Fibroblast of lung (primary cell): ENCODE data around the gene SPHK2. TPM values are rescaled to one million over a fixed set of nuclear protein-coding genes. Genes with fewer than 3 reads are reported as not detected.

ENCODE experiments used
- DNase-seq, 2 donors: peaks; one replicate each; pipeline versions ENCODE4 v3.0.0 to v3.0.0-alpha.2; 2010; ENCODE audit warnings: low read depth in 2 of 2
- H2AFZ ChIP-seq: 2 replicates; pipeline ENCODE4 v1.5.1; 2012; ENCODE audit warnings: low read length, control low read depth, inconsistent platforms
- H3K27ac ChIP-seq: 2 replicates; pipeline ENCODE4 v1.5.1; 2011; ENCODE audit warnings: low read length, control low read depth; ENCODE audit not compliant: insufficient read depth
- H3K27me3 ChIP-seq: 2 replicates; pipeline ENCODE4 v1.5.1; 2011; ENCODE audit warnings: mild to moderate bottlenecking, low read length; ENCODE audit not compliant: control insufficient read depth, insufficient read depth
- H3K36me3 ChIP-seq: 2 replicates; pipeline ENCODE4 v1.5.1; 2011; ENCODE audit warnings: low read length; ENCODE audit not compliant: control insufficient read depth, insufficient read depth
- H3K4me1 ChIP-seq: 2 replicates; pipeline ENCODE4 v1.5.1; 2011; ENCODE audit warnings: low read length; ENCODE audit not compliant: control insufficient read depth, insufficient read depth; ENCODE audit errors: extremely low read depth
- H3K4me2 ChIP-seq: 2 replicates; pipeline ENCODE4 v1.5.1; 2011; ENCODE audit warnings: low read length, control low read depth; ENCODE audit not compliant: insufficient read depth; ENCODE audit errors: extremely low read depth
- H3K4me3 ChIP-seq, 4 experiments: fragments of 200-600 bp in 1 of 4; sonication (generic) in 1 of 4; replicated peaks in 1 of 4; 2 replicates each; pipeline ENCODE4 v1.5.1; 2011 to 2016; ENCODE audit warnings: low read length in 4 of 4, low read depth in 3 of 4, mild to moderate bottlenecking in 3 of 4, control low read depth in 2 of 4, inconsistent platforms in 1 of 4, mixed read lengths in 1 of 4; ENCODE audit not compliant: insufficient read depth in 1 of 4; ENCODE audit errors: control extremely low read depth in 1 of 4
- H3K79me2 ChIP-seq: 2 replicates; pipeline ENCODE4 v1.5.1; 2012; ENCODE audit warnings: mild to moderate bottlenecking, low read length, inconsistent platforms; ENCODE audit not compliant: control insufficient read depth, insufficient read depth
- H3K9ac ChIP-seq: 2 replicates; pipeline ENCODE4 v1.5.1; 2011; ENCODE audit warnings: mild to moderate bottlenecking, low read length, control low read depth; ENCODE audit not compliant: insufficient read depth
- H3K9me3 ChIP-seq: 2 replicates; pipeline ENCODE4 v1.5.1; 2012; ENCODE audit warnings: low read depth, low read length; ENCODE audit not compliant: control insufficient read depth, insufficient read depth
- H4K20me1 ChIP-seq: 2 replicates; pipeline ENCODE4 v1.5.1; 2011; ENCODE audit warnings: low read length; ENCODE audit not compliant: control insufficient read depth, insufficient read depth; ENCODE audit errors: extremely low read depth
- EZH2 ChIP-seq: IDR thresholded peaks from 2 replicates; pipeline ENCODE4 v1.5.1; 2012; ENCODE audit warnings: low read length, control low read depth, mild to moderate bottlenecking; ENCODE audit errors: missing control alignments
- polyA plus RNA-seq, 2 donors: library from polyadenylated mRNA; depleted of rRNA in 1 of 2; stranded (reverse) in 1 of 2; unstranded in 1 of 2; fragments of >200 nt; gene quantifications; 2 replicates each; pipeline ENCODE4 v1.2.1, GENCODE V29; 2011 to 2012; ENCODE audit warnings: missing spikeins in 1 of 2
- total RNA-seq: library from RNA; depleted of rRNA; stranded (reverse); fragments of >200 nt; gene quantifications from 2 replicates; pipeline ENCODE4 v1.2.1, GENCODE V29; 2014
- TF ChIP-seq, protein P1 (sequence below), 2 donors: IDR thresholded peaks in 1 of 2; conservative IDR thresholded peaks in 1 of 2; 1 replicate in 1 of 2; 2 replicates in 1 of 2; pipeline ENCODE4 v1.5.1; 2011 to 2012; ENCODE audit warnings: low read length in 2 of 2, control low read depth in 1 of 2, inconsistent platforms in 1 of 2, low read depth in 1 of 2, mild to moderate bottlenecking in 1 of 2

SPHK2 gene
- total and polyA plus RNA-seq, 2 donors (not counting 1 experiment from before 2014, with no cell fraction given) = 3.4 to 9.6 TPM

GRCh38 chr19:48578891-48579290, 40.4 kb upstream of the SPHK2 start:
- H3K36me3 ChIP-seq = no peaks in the 10 kb centered on the region
- no peak overlapping the region for H3K4me2 ChIP-seq
- peak in 1 of 2 donors; percentile 48 for DNase-seq
- H3K9me3 ChIP-seq = no peaks in the 10 kb centered on the region
- no peak overlapping the region for H3K27ac ChIP-seq
- H3K27me3 ChIP-seq = no peaks in the 10 kb centered on the region
- no peaks in the 10 kb centered on the region for H3K79me2 ChIP-seq
- H3K9ac ChIP-seq = no peak overlapping the region
- H2AFZ ChIP-seq = no peak overlapping the region
- H4K20me1 ChIP-seq = no peaks in the 10 kb centered on the region
- H3K4me1 ChIP-seq = peaks cover 1% of the 10 kb centered on the region
- no peak overlapping the region for H3K4me3 ChIP-seq
- no peak for TF ChIP-seq EZH2
- TF ChIP-seq, protein P1, sequence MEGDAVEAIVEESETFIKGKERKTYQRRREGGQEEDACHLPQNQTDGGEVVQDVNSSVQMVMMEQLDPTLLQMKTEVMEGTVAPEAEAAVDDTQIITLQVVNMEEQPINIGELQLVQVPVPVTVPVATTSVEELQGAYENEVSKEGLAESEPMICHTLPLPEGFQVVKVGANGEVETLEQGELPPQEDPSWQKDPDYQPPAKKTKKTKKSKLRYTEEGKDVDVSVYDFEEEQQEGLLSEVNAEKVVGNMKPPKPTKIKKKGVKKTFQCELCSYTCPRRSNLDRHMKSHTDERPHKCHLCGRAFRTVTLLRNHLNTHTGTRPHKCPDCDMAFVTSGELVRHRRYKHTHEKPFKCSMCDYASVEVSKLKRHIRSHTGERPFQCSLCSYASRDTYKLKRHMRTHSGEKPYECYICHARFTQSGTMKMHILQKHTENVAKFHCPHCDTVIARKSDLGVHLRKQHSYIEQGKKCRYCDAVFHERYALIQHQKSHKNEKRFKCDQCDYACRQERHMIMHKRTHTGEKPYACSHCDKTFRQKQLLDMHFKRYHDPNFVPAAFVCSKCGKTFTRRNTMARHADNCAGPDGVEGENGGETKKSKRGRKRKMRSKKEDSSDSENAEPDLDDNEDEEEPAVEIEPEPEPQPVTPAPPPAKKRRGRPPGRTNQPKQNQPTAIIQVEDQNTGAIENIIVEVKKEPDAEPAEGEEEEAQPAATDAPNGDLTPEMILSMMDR (conservative IDR thresholded peaks at IDR 0.05 in 1 of 2, IDR thresholded peaks at IDR 0.05 in 1 of 2; ENCODE audit: low read depth in 1 of 2, low read length in 2 of 2) = no peak

DNA sequence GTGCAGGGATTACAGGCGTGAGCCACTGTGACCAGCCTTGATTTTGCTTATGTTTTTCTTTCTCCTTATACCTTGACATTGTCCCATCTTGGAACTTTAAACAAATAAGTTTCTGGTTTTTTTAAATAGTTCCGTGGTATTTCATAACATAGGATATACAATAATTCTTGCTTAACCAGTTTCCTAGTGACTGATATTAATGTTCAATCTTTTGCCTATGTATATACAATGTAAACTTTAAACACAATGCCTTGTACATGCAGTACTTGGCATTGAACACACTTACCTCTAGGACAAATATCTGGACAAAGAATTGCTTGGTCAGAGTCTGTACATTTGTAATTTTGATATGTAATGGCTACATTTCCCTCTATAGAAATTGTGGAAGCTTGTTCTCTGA, 37.1 kb upstream of the SPHK2 start:
- Histone ChIP-seq H3K4me2 (no peak overlapping the region), H2AFZ (no peak overlapping the region), H3K4me1 (peaks cover 4% of the 10 kb centered on the region), H3K79me2 (no peaks in the 10 kb centered on the region), H3K4me3 (no peak overlapping the region), H3K9me3 (no peaks in the 10 kb centered on the region), H4K20me1 (no peaks in the 10 kb centered on the region), H3K9ac (no peak overlapping the region), H3K36me3 (no peaks in the 10 kb centered on the region), H3K27me3 (no peaks in the 10 kb centered on the region), H3K27ac (no peak overlapping the region)
- no peak for TF ChIP-seq EZH2
- TF ChIP-seq, protein P1 (conservative IDR thresholded peaks at IDR 0.05 in 1 of 2, IDR thresholded peaks at IDR 0.05 in 1 of 2; ENCODE audit: low read depth in 1 of 2, low read length in 2 of 2) = no peak
- no peak for DNase-seq

DNA sequence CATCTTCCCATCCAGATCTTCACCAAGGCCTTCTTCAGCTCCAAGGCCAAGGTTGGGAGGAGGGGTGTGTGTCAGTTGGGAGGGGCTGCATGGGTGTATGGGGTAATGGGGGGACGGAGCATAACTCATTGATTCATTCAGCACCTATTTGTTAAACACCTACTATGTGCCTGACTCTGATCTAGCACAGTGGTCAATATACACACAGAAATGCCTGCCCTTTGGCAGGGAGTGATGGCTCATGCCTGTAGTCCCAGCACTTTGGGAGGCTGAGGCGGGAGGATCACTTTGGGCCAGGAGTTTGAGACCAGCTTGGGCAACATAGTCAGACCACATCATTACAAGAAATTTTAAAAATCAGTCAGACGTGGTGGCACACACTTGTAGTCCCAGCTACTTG, 31.9 kb upstream of the SPHK2 start:
- H3K4me2 ChIP-seq = no peak overlapping the region
- H3K4me1 ChIP-seq = peaks cover 4% of the 10 kb centered on the region
- no peak overlapping the region for H3K27ac ChIP-seq
- no peak overlapping the region for H2AFZ ChIP-seq
- H3K79me2 ChIP-seq = no peaks in the 10 kb centered on the region
- no peak for DNase-seq
- no peaks in the 10 kb centered on the region for H3K36me3 ChIP-seq
- no peaks in the 10 kb centered on the region for H3K9me3 ChIP-seq
- TF ChIP-seq EZH2 = no peak
- TF ChIP-seq, protein P1 (conservative IDR thresholded peaks at IDR 0.05 in 1 of 2, IDR thresholded peaks at IDR 0.05 in 1 of 2; ENCODE audit: low read depth in 1 of 2, low read length in 2 of 2) = no peak
- H3K9ac ChIP-seq = no peak overlapping the region
- H4K20me1 ChIP-seq = no peaks in the 10 kb centered on the region
- no peak overlapping the region for H3K4me3 ChIP-seq
- H3K27me3 ChIP-seq = no peaks in the 10 kb centered on the region
